ENCODE data around the gene PDE4D.
"Not testable (repeated sequence)": the region's sequence is repeated elsewhere in the genome, so short reads cannot be mapped to it uniquely, and the experiment has no call there.

PDE4D gene

DNA sequence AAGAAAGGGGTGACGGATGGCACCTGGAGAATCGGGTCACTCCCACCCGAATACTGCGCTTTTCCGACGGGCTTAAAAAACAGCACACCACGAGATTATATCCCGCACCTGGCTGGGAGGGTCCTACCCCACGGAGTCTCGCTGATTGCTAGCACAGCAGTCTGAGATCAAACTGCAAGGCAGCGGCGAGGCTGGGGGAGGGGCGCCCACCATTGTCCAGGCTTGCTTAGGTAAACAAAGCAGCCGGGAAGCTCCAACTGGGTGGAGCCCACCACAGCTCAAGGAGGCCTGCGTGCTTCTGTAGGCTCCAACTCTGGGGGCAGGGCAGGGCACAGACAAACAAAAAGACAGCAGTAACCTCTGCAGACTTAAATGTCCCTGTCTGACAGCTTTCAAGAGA, 498.6 kb downstream of the PDE4D start:
- FAIRE-seq, result not testable (repeated sequence)

GRCh38 chr5:59393585-59394420, 499.7 kb downstream of the PDE4D start:
- no peak for FAIRE-seq

- no peak for FAIRE-seq
These were observed 501.9 kb downstream of the PDE4D start for GRCh38 chr5:59391576-59391975.

GRCh38 chr5:59390989-59391388, 502.5 kb downstream of the PDE4D start:
- FAIRE-seq, result no peak

- FAIRE-seq, result peak; percentile 94
These were observed 503.4 kb downstream of the PDE4D start for GRCh38 chr5:59390074-59390659.

DNA sequence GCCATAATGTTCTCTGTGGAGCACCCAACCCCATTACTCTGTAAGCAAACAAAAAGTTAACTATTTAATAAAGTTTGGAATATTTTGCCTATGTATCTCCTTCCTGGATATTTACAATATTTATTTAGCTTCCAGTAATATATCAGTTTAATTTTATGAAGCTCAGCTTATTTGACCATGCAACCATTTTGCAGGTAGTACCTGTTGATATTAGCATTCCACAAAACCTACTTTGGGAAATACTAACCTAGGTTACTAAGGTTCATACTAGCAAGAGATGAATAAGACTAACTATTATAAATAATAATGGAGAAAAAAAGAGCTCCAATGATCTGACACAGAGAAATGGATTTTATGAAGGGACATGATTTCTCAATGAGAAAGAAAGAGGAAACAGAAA, 506.4 kb downstream of the PDE4D start:
- FAIRE-seq, result no peak

- no peak for FAIRE-seq
These were observed 507.8 kb downstream of the PDE4D start for GRCh38 chr5:59385700-59386099.

DNA sequence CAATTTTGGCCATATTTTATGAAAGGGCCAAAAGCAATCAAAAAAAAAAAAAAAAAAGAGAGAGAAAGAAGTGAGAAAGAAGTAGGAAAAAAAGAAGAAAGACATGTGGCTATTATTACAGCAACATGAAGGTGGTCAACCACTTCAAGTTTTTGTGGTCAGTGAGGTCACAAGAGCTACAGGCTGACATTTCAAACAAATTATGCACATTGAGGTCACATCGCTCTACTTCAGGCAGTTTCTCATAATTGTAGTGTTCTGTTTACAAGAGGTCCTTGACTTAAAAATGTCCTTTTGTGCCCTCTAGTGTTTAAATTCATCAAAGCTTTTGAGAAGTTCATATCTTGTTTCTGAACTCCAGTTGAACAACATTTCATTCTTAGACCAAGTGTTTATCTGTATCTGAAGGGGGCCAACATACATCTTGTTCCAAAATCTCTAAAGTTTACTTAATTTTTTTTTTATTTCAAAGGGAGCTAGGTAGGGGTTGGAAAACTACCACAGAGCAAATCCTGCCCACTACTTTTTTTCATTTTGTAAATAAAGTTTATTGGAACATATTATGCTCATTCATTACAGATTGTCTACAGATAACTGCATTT, 513.1 kb downstream of the PDE4D start:
- FAIRE-seq, result peak; percentile 89

- not testable (repeated sequence) for FAIRE-seq
These were observed 519.5 kb downstream of the PDE4D start for GRCh38 chr5:59374036-59374435.

DNA sequence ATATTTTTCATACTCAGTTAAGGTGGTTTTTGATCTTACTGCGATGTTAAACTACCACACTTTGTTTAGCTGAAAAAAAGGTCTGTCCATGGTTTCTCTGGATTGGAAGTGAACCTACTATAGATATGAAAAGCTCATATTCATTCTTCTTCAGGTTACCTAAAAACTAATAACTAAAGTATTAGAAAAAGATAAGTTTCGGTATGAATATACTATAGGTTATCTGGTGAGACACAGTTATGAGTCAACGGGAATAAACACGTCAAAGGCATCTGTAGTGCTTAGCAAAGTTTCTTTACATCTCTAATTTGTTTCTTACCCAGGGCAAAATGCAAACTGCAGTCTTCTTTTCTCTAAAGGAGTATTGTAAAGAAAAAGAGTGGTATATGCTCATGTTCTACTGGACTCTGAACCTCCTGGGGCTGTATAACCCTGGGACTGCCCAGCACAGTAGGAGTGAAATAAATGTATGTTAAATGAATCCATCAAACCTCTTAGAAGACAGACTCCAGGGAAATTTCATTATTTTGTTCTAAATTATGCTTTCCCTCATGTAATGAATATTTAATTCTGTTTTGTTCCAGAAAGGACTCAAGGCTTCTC, 521.9 kb downstream of the PDE4D start:
- no peak for FAIRE-seq

DNA sequence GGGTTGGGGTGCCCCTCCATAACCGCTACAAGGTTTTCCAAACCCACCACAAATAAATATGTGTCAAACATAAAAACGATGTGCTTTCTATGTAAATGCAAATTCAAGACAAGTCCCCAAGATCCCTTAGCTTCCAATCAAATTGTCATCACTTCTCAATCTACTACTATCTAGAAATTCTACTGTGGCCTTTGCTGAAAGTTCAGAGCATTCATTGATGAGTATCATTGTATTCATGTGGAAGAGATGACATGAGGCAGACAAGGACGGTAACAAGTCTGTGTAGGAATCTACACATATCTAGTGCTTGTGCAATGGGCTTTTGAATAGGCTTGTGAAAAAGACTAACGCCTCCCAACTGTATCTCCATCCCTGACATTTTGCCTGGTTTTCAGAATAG, 524.6 kb downstream of the PDE4D start:
- FAIRE-seq, result no peak

GRCh38 chr5:59367791-59368394, 525.6 kb downstream of the PDE4D start:
- peak; percentile 37 for FAIRE-seq

GRCh38 chr5:59366784-59367183, 526.7 kb downstream of the PDE4D start:
- no peak for FAIRE-seq

DNA sequence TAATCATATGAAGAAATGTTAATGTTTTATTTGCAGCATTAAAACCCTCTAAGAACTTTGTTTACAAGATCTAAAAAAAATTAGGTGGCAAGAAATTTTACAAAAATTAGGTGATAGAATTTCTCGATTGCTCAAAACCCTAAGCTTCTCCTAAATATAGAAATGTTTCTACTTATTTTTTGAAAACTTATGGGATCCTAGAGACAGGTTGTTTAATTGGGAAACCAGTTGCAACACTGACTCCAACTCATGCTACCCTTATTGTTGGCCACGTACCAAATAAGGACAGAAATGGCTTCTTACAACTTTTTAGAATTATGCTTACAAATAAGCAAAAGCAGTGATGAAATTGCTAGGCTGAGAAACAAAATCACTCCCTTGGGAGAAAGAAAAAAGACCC, 531.1 kb downstream of the PDE4D start:
- no peak for FAIRE-seq

GRCh38 chr5:59361454-59361853, 532.1 kb downstream of the PDE4D start:
- no peak for FAIRE-seq

DNA sequence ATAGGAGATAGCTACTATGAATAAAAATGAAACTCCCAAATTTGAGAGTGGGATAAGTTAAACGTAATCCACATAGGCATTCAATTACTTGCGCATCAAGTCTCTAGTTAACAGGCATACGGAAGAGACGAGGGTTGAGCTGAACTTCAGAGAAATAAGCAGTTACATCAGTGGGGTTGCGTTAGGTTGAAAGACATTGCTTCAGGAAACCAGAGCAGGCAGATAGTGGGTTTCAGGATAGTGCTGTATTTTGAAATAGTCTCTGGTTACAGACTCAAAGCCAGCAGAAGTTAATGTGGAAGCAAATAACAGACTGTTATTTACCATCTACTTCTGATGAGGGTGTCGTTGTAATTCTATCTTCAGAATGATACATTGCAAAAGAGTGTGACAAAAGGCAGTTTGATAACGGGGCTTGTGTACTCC, 533.4 kb downstream of the PDE4D start:
- FAIRE-seq, result no peak

DNA sequence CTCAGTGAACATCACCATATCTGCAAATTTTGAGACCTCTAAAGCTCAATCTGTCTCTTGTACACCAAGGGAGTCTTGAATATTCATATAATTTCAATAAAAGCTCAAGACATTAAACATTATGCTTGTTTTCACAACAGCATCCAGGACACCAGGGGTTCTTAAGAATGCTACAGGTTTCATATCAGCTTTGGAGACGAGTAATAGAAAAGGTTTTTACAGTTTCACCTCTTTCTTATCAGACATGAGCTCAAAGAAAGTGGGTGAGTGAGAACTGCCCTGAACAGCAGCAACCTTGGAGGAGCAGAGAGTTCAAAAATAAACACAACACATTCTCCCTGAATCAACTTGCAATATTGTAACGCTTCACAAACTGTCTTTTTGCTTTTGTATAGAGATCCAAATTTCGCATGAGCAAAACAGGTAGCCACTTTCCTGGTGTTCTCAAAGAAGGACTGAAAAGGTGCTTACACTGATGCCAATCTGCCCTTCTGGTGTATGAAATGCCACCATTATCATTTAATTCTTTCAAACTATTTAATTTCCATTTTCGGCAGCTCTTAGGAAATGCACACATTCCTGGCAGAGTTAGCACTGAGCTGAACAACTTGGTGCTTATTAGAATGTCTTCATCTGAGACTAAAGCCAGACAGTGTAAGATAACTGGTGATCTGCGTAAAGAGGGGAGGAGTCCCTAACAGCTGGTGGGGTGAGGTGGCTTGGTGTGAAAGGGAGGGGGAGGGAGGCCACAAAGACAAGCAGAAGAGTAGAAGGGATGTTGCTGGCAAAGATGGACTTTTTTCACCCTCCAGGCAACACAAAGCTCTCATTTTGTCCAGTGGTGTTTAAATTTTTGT, 535.3 kb downstream of the PDE4D start:
- FAIRE-seq, result no peak

DNA sequence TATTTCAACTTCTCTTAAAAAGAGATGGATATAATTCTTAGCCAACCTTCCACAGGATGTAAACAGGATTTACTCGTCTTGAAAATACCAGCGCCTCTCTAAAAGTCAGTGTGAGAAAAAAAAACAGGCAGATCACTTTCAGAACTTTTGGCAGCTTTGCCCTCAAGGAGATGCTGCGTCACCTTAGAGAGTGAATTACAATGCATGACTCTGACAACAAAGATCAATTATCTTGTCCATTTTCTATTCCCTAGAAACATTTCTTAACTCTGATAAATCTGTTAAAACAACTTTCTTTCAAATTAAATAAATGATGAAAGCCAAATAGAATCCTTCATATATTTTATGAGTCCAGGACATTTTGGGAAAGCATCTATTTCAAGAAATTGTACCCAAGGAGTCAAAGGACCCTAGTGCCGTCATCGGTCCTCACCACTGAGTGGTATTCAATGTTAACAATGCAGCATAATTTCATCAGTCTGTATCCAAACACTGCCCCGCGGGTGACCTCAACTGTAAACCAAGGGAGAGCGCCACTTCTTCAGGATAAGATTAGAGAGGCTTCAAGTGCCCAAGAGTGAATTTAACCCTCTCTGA, 536.0 kb downstream of the PDE4D start:
- no peak for FAIRE-seq

DNA sequence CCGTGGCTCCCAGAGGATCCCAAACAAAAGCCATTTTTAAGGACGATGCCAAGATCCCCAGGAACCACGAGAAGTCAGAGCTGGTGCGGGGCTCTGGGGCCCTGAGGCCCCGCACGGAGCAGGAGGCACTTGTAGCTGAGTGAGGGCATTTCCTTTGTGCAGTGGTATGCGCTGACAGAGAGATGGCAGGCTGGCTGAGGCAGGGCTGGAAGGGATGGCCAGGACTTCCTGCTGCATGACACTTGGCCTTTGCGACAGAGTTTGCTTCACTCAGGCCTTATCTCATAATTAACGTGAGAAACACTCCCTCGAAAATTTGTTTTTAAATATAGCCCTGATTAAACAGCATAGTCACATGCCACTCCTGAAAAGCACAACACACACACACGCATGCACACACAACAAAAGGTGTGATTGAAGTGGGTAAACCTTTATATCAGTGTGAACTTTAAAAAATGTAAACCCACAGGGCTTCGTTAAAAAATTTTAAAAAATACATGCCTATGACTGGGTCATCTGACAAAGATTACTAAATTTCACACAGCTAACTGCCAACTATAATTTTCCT, 536.6 kb downstream of the PDE4D start:
- FAIRE-seq, result no peak

GRCh38 chr5:59354811-59355210, 538.7 kb downstream of the PDE4D start:
- no peak for FAIRE-seq

DNA sequence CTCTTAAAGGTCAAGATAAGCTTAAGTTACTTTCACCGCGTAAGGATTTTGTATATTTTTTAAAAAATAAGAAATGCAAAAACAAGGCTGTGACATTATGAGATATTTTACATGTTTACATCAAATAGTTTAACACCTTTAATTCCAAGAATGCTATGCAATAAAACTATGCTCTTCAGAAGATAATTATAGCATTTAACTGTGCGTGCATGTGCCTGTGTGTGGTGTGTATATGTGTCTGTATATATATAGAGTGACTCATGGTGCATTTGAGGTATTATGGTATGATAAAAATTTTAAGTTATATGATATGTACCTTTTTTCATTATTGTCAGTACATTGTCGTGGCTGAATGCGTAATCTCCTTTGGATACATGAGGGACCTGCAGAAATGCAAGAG, 539.3 kb downstream of the PDE4D start:
- FAIRE-seq, result no peak
